HG03342 (cell line): ENCODE measurements around the gene FNTB.
A peak's percentile ranks its signal among the peaks of the same experiment; 100 is the strongest.

Source experiments
- ATAC-seq: cut with Tn5 transposase; IDR thresholded peaks from one replicate; pipeline ENCODE4 v1.9.1; 2021; ENCODE audit warnings: mild to moderate bottlenecking, moderate library complexity; ENCODE audit not compliant: unreplicated experiment

The FNTB gene

DNA sequence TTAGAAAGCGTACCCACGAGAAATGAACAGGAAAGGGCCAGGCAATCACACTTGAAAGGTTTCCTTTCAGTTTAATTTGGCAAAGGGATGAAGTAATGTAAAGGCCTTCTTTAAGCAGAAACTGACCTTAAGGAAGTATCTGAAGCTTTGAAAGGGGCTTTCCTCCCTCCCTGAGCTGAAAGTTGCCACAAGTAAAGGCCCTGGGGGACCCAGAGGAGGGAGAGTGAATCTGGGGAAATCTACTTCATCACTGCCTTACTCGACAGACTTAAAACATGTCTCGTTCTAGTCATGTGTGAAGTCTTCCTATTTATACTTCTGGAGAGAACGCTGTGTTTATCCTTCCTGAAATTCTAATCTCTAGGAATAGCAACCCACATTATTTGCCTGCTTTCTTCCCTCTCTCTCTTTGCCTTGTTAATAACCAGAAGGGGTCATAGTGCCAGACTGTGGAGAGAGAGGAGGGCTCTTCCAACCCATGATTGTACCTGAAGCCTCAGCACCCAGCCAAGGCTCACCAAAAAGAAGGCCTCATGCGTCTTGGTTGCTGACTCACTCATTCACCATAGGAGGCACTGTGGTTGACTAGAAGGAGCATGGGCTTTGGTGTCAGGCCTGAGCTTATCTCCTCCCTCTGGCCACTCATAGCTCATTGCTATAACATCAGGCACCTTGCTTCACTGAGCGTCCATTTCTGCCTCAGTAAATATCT lies 33.9 kb upstream of the FNTB start:
- peak; percentile 80 for ATAC-seq

DNA sequence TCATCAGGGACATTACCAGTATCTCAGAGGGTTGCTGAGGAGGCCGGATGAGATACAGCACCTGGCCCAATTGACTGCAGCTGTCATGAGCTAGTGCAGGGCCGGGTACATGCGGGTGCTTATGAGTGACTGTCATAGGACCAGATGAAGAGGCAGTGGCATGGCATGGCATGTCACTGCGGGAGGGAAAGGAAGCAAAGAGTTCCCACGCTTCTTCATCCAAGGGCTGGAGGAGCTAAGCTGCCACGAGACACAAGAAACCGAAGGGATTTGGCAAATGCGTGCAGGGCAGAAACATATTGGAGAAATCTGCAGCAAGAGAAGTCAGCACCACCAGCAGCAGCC lies 33.4 kb upstream of the FNTB start:
- no peak for ATAC-seq

- ATAC-seq = no peak
These were observed 33.0 kb upstream of the FNTB start for GRCh38 chr14:64953661-64954060.

DNA sequence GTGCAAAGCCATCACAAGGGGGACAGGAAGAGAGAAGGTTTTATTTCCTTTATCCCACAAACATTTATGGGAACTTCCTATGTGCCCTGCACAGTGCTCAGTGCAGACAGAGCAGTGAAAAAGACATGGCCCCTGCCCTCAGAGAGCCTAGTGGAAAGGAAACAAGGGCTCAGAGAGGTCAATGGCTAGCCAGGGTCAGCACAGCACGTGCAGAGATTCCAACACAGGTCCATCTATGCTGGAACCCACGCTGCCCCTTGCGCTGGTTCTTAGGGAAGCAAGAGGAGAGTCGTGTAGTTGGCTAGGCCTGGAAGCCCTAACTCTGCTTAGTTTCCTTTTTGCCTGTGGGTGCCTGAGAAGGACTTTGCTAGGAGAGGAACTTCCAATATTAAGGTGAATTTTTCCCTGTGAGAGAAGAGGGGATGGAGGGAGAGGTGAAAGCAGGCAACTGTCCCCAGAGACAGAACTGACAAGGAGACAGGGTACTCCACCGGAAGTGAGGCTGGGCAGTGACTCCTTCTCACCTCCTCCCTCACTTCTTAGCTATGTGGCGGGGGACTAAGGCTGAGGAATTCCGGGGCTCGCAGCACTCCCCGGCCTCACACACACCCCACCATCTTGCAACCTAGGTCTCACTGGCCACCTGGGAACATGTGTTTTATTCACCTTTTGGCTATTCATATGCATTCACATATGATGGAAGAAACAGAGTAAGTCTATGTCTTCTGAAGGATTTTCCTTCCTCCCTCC lies 32.0 kb upstream of the FNTB start:
- no peak for ATAC-seq

DNA sequence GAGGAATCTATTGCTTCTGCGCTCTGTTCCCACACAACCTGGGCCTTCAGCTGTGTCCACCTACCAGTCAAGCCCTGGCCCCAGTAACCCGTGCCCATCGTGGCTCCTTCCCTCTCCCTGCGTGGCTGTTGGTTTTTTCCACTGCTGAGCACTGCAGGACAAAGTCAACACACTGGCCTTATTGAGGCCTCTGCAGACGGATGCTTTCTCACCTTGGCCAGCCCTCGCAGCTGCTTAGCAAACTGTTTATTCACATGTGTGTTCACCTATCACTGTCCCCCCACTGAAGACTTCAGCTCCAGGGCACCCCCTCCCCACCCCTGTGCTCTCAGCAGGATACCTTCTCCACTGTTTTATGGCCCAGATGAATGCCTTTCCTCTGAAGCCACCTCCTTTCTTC lies 31.4 kb upstream of the FNTB start:
- ATAC-seq = no peak

DNA sequence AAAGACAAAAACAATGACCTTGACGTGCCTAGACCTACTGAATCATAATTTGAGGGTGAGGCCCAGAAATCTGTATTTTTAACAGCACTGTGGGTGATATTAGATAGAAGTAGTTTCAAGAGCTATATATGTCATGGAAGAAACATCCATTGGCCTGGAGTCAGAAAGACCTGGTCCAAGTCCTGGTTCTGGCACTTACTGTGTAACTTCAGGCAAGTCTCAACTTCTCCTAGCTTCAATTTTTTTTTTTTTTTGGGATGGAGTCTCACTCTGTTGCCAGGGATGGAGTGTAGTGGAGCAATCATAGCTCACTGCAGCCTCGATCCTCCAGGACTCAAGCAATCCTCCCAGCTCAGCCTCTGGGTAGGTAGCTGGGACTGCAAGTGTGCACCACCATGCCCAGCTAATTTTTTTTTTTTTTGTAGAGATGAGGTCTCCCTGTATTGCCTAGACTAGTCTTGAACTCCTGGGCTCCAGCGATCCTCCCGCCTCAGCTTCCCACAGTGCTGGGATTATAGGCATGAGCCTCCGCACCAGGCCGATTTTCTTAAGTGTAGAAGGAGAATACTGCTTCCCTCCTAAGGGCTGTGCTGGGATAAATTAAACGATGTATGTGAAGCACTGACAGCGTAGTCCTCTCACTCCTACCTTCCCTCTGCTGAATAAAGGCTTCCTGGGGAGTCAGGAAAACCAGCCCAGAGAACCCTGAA lies 29.8 kb upstream of the FNTB start:
- no peak for ATAC-seq

DNA sequence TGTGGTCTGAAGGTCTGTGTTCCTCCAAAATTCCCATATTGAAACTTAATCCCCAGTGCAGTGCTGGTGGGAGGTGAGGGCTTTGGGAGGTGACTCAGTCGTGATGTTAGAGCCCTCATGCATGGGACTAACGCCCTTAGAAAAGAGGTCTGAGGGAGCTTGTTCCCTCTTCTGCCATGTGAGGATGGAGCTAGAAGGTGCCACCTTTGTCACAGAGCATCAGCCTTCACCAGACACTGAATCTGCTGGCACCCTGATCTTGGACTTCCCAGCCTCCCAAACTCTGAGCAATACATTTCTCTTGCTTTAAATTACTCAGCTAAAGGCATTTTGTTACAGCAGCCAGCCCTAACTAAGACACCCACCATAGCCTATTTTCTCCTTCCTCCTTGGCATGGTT lies 28.5 kb upstream of the FNTB start:
- no peak for ATAC-seq

DNA sequence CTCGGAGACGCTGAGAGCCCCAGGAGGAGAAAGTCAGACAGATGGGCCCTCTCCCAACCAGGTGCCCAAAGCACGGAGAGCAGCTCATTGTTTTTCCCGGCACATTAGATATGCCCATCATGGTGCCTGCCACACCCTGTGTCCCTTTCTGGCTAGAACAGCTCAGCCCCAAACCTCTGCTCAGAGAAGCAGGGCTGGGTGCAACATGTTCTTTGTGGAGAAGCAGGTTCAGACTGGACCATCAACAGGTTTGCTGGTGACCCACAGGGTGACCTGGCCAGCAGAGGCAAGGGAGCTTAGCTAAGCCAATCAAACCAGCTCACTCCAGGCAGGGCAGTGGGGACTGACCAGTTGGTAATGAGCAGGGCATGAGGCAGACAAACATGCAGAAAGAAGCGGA lies 28.0 kb upstream of the FNTB start:
- ATAC-seq = no peak

DNA sequence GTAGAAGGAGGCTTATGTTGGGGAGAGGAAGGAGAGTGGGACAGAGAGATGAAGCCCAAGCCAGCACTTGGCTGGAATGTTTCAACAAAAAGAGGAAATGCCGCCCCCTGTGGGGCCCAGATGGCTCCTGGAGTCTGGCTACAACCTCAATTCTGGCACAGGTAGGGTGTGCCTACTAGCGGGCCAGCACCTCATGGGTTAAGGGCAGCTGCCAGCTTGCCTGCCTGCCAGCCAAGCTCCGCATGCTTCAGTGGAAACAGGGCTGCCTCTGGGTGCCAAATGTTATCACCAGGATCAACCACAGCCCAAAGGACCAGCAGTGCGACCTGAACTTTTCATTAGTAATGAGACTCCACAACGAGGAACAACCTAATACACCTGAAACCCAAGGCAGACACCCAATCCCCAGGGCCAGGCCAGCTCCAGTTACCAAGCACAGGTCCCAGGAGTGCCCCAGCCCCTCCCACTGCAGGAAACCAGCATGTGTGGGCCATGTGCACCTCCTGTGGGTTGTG lies 25.9 kb upstream of the FNTB start:
- no peak for ATAC-seq

DNA sequence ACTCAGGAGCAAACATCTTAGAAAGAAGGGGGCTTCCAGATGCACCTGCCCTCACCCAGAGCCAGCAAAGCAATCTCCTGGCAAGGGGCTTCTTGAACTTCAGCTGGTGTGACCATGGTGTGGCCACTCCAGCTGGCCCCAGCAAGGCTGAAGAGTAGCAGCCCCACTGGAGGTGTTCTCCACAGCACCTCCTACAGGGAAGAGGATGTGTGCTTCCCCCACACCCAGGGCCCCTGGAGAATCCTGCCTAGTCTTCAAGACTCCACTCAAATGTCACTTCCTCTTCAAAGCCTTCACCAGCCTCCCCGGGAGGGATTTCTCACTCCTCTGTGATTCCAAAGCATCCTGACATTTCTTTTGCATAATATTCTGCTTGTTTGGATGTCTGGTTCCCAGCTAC lies 23.1 kb upstream of the FNTB start:
- no peak for ATAC-seq

DNA sequence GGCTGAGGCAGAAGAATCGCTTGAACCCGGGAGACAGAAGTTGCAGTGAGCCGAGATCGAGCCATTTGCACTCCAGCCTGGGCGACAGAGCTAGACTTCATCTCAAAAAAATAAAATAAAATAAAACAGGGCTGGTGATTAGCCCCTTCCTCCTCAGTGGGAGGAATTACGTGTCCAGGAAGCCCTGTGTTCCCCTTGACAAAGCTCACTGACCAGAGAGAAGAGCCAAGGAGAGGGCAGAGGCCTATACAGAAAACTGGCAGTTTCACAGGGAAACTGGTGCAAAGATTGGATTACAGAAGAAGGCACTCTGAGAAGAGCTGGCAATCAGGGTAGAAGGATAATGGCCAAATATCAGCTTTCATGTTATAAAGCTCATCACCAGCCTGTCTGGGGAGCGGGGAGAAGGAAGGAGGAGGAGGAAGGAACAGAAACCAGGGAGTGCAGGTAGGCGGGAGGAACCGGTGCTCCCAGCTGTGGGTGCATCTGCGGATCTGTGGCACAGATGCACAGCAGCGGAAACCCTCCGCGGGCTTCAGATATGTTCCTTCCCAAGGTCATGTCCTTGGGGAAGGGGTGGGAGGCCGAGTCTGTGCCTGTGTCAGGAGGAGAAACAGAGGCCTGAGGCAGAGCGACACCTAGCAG lies 21.2 kb upstream of the FNTB start:
- no peak for ATAC-seq

GRCh38 chr14:64966976-64967375 lies 19.7 kb upstream of the FNTB start:
- ATAC-seq = no peak

DNA sequence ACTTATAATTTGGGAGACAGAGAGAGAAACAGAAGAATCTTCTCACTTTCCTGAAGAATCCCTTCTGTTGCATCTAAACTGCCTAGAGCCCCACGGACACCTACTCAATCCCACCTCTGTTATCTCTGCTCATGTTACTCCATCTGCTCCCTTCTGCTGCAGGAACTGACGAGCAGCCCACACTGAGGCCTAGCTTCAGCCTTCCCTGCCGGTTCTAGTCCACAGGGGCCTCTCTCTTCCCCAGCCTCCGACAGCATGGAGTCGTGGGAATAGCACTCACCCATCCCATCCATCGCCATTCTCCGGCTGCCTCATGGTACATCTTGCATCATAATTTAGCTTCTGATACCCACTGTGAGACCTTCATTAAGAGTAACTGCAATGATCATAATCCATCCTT lies 18.5 kb upstream of the FNTB start:
- ATAC-seq = no peak

GRCh38 chr14:64968651-64969050 lies 18.0 kb upstream of the FNTB start:
- no peak for ATAC-seq

GRCh38 chr14:64970041-64970440 lies 16.7 kb upstream of the FNTB start:
- no peak for ATAC-seq

DNA sequence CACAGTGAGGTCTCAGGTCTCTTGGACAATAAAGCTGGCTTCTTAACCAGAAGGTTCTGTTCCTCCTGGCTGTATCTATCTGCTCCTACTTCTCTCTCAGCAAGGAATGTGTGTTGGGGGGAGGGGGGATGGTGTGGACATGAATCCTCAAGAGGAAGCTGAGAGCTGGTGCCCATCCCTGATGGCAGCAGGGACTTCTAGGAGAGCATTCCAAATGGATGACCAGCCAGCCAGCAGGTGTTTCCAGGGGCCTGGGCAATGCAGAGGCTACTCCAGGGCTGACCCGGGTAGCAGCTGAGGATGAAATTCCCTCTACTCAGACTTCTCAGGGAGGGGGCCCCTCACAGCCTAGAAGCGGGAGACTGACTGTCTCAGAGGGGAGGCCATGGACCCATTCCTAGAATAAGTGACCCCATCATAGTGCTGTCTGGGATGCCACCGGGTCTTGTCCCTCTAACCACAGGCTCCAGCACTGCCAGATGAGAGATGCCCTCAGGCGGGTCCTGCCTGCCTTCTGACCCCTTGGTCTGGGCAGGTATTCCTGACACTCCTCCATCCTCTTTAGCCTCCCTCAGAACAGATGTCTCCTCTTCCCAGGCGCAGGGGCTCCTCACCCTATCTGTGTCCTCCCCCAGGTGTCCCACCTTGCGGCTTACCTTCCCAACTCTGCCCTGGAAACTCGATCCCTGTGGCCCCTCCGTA lies 15.8 kb upstream of the FNTB start:
- ATAC-seq = no peak

DNA sequence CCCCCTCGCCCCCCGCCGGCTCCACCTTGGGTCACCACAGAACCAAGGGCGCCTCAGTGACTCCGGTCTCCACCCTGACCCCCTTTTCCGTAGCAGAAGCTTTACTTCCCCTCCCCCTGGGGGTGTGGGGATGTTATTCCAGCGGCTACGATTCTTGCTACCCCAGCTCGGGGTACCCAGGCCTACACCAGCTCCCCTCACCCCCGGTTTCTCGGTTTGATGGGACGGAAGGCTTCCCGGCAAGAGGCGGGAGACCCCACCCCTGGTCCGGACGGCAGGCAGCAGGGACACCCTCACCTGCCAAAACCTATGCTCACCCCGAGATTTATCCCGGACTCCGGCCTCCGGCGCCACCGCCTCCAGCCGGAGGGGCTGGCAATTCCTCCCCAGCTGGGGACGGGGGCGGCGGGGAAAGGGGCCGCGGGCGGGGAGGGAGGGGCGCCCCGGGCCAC lies 15.2 kb upstream of the FNTB start:
- ATAC-seq = no peak

GRCh38 chr14:64971943-64972791 lies 14.5 kb upstream of the FNTB start, which contains the start of gene RAB15:
Gene RAB15 (minus strand): TSS chr14:64972336. CDS start chr14:64972076, 260 bp downstream.
- no peak for ATAC-seq

DNA sequence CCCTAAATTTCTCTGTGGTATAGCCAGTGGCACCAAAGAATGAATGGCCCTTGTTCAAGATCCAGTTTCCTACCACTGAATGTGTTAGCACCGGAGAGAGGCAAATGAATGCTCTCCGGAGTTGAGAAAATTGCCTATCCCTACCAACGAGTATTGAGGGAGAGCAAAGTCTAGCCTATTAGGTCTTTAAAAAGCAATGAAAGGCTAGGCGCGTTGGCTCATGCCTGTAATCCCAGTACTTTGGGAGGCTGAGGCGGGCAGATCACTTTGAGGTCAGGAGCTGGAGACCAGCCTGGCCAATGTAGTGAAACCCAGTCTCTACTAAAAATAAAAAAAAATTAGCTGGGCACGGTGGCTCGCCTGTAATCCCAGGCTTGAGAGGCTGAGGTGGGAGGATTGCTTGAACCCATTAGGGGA lies 13.7 kb upstream of the FNTB start:
- ATAC-seq = no peak

GRCh38 chr14:64973826-64974225 lies 12.9 kb upstream of the FNTB start:
- ATAC-seq = no peak
